Measurements from ENCODE around the gene PIK3C2A.
"Not testable (repeated sequence)": the region's sequence is repeated elsewhere in the genome, so short reads cannot be mapped to it uniquely, and the experiment has no call there.

The PIK3C2A gene, protein sequence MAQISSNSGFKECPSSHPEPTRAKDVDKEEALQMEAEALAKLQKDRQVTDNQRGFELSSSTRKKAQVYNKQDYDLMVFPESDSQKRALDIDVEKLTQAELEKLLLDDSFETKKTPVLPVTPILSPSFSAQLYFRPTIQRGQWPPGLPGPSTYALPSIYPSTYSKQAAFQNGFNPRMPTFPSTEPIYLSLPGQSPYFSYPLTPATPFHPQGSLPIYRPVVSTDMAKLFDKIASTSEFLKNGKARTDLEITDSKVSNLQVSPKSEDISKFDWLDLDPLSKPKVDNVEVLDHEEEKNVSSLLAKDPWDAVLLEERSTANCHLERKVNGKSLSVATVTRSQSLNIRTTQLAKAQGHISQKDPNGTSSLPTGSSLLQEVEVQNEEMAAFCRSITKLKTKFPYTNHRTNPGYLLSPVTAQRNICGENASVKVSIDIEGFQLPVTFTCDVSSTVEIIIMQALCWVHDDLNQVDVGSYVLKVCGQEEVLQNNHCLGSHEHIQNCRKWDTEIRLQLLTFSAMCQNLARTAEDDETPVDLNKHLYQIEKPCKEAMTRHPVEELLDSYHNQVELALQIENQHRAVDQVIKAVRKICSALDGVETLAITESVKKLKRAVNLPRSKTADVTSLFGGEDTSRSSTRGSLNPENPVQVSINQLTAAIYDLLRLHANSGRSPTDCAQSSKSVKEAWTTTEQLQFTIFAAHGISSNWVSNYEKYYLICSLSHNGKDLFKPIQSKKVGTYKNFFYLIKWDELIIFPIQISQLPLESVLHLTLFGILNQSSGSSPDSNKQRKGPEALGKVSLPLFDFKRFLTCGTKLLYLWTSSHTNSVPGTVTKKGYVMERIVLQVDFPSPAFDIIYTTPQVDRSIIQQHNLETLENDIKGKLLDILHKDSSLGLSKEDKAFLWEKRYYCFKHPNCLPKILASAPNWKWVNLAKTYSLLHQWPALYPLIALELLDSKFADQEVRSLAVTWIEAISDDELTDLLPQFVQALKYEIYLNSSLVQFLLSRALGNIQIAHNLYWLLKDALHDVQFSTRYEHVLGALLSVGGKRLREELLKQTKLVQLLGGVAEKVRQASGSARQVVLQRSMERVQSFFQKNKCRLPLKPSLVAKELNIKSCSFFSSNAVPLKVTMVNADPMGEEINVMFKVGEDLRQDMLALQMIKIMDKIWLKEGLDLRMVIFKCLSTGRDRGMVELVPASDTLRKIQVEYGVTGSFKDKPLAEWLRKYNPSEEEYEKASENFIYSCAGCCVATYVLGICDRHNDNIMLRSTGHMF (N-terminal part only)

DNA sequence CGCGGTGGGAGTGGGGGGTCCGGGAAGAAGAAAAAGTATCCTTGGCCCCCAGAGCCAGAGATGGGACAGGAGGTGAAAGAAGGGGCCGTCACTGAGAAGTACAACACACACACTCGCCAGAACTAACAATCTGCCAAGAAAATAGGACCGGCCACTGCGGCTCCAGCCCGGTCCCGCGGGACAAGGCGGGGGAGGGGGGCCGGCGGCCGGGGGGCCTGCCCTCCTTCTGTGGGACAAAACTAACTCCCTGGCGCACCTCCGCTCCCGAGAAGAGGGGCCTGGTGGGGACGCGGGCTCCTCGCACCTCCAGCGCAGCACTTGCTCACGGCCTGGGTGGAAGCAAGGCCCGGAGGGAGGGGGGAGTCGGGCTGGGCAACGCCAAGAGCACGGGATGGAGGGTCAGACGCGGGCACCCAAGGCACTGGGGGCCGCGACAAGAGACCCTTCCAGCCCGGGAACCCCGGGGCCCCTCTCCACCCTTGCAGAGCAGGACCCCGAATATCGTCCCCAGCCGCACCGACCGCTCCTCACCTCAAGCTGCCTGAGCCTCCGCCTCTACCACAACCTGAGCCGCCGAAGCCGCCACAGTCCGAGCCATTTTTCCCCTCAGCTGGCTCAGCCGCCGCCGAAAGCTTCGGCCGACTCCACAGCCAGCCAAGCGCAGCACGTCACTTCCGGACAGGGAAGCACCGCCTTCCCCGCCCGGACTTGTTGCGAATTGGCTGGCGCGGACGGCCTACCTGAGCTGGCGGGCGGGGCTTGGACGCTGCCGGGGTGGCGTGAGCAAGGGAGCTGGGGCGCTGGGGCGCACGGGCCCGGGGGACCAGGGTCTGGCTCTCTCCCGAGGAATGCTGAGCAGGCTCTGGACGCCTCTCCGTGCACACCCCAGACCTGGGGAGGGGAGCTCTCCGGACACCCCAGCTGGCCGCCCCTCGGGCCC is at the start of gene PIK3C2A:
TSS of gene PIK3C2A (minus strand) at position 670 of the 940 bp plus-strand sequence. CDS start 38,245 bp downstream, outside the sequence.
- DNase-seq: peak; percentile 96

GRCh38 chr11:17257196-17257595 is 49.4 kb upstream of the PIK3C2A start:
- DNase-seq: no peak

- no peak for DNase-seq
These were observed 48.7 kb upstream of the PIK3C2A start for GRCh38 chr11:17256512-17256911.

DNA sequence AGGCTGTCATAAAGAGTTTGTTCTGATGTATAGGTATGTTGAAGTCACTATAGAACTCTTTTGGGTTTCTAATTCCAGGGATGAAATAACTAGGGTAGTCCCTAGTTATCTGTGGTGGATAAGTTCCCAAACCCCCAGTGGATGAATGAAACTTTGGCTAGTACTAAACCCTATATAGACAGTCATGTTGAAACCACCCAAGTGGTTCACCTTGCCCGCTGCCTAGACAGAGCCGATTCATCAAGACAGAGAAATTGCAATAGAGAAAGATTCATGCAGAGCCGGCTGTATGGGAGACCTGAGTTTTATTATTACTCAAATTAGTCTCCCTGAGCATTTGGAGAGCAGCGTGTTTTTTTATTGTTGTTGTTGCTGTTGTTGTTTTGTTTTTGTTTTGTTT is 44.9 kb upstream of the PIK3C2A start:
- no peak for DNase-seq

DNA sequence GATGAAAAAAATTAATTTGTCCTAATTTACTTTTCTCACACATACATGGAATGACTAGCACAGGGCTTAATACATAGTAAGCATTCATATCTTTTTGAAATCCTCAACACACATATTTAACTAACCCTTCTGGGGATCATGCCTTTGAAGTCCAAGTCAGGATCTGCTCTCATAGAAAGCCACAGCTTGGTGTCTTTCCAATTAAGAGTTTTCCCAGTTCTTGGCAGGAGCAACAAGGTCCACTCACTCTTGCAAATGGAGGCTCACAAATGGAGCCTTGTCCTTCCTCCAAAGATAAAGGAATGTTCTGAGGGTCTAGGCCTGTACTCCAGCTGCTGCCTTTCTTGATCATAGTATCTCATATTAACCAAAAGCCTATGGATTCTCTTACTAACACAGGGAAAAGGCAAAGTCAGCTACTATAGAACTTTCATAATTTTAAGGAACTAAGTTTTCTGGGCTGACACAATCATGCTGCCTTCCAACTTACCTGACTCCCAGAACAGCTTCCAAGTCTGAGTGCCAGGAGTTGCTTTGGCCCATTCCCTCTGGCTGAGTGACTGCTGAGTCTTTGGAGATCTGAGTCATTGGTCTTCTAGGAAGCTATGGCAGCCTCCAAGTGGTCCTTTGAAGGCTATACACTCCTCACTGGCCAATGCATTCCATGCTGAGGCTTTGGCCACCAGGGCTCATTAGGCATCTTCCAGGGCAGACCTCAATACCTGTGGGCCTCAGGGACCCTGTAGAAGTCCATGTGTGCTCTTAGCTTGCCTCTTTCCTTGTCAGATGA is 43.0 kb upstream of the PIK3C2A start:
- no peak for DNase-seq

GRCh38 chr11:17244046-17244445 is 36.3 kb upstream of the PIK3C2A start:
- DNase-seq: no peak

GRCh38 chr11:17242954-17243353 is 35.2 kb upstream of the PIK3C2A start:
- DNase-seq: not testable (repeated sequence)

GRCh38 chr11:17240780-17241179 is 33.0 kb upstream of the PIK3C2A start:
- no peak for DNase-seq

GRCh38 chr11:17239927-17240326 is 32.1 kb upstream of the PIK3C2A start:
- not testable (repeated sequence) for DNase-seq

DNA sequence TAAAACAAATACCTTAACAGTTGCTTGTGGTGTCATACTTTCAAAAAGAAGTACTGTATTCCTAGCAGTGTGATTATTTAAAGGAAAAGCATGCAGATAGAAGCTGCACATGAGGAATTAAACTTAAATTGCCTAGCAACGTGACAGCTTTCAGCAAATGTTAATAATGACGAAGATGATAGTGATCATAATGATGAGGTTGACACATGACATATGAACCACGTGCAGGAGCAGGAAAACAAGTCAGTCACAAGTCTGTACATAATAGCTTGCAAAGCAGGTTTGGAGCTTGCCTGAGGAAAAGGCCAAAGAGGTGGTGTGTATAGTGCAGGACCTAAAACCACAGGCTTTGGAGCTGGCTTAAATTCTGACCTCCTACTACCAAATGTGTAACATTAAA is 30.6 kb upstream of the PIK3C2A start:
- DNase-seq: no peak

DNA sequence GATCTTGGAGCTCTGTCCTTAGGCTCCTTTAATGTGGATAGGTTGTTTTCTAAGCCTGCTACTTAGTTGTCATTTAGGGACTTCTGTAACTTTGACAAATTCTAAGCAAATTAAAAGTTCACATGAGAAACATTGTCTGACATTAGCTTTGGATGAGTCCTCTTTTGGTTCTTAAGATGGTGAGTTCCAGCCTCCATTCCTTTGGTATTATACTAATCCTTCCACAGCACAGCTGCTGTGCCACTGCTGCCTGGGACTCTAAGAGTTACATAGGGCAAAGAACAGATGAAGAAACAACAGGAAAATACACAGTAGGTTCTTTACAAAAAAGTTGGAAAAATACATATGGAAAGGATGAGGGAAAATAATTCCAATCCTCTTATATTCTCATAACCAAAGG is 25.3 kb upstream of the PIK3C2A start:
- DNase-seq: no peak

GRCh38 chr11:17230867-17231851 is 23.4 kb upstream of the PIK3C2A start:
- no peak for DNase-seq

DNA sequence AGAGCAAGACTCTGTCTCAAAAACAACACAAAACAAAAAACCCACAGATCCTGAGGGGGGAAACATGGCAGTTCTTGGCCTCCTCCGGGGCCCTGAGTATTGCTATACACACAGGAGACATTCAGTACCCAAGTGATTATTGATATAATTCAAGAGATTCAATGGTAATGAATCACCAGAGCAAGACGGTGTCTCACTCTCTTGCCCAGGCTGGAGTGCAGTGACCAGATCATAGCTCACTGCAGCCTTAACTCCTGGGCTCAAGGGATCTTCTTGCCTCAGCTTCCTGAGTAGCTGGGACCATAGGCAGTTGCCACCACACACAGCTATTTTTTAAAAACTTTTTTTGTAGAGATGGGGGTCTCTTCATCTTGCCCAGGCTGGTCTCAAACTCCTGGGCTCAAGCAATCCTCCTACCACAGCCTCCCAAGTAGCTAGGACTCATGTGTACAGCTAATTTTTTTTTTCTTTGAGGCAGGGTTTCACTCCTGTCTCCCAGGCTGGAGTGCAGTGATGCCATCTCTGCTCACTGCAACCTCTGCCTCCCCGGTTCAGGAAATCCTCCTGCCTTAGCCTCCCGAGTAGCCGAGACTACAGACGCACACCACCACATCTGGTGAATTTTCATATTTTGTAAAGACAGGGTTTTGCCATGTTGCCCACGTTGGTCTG is 21.8 kb upstream of the PIK3C2A start:
- DNase-seq: no peak

GRCh38 chr11:17228186-17228925 is 20.6 kb upstream of the PIK3C2A start:
- not testable (repeated sequence) for DNase-seq

DNA sequence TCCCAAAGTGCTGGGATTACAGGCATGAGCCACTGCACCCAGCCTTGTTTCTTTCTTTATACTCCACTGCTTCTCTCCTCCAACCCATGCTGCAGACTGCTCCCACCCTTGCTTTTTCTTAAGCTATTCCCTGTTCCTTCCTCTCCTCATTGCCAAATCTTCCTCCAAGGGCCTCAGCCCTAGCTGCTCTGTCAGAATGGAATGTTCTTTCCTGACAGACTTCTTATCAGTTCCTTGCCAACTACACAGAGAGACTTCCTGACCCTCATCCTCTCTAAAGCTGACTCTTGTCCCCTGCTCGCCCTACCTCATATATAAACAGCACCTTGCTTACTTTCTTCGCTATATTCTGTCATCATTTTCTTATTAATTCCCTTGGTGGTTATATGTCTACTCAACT is 16.9 kb upstream of the PIK3C2A start:
- DNase-seq: no peak

- DNase-seq: no peak
These were observed 14.2 kb upstream of the PIK3C2A start for GRCh38 chr11:17221968-17222367.

- DNase-seq: no peak
These were observed 11.2 kb upstream of the PIK3C2A start for GRCh38 chr11:17219016-17219415.

DNA sequence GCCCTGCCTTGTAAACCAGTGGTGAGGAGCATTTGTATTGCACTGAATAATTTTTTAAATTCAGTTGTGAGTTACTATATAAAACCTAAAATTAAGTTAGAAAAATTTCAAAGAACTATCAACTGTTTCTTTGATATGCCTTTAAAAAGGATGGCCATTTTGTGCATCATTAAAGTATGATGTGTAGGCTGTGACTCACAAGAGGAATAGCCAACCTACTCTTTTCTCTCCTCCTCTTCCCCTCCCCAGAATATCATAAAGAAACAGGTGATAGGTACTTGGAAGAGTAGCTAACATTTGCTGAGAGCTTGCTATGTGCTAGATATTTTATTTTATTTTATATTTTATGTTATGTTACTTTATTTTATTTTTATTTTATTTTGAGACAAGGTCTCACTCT is 10.6 kb upstream of the PIK3C2A start:
- no peak for DNase-seq

All from right forelimb (tissue), 1 donor.